OCI-LY3 (cell line): ENCODE results near the gene TXNL4B.

Source experiments
- CTCF ChIP-seq: fragments of 200-600, 300-600 bp; sonication (generic); IDR thresholded peaks from 2 replicates; pipeline ENCODE4 v1.5.1; 2014; ENCODE audit warnings: antibody characterized with exemption, low read length, low read depth
- EZH2phosphoT487 ChIP-seq: fragments of 200-600 bp; shearing (Covaris generic); IDR thresholded peaks from 2 replicates; pipeline ENCODE4 v1.6.1; 2018; ENCODE audit warnings: antibody characterized with exemption, mixed run types, low read depth

DNA sequence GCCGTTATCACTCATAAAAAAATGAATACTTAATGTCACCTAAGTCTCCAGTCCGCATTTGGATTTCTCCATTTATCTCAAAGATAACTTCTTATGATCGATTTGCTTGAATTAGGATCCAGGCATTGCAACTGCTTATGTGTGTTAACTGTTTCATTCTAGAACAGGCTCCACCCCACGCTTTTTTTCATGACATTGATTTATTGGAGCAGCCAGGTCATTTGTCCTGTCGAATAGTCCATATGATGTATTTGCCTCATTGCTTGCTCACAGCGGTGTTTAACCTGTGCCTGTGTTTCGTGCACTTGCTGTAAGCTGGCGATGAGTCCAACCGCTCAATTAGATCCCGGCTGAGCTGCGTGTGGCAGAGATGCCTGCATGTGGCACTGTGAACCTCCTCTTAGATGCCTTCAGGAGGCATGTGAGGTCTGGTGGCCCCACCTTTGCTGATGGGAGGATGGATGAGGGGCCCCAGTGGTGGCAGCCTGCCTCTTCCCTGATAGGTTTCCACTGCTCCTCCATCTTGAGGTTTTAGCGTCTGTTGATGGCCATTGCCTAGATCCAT is 16.6 kb upstream of the TXNL4B start:
- no peak for TF ChIP-seq CTCF
- TF ChIP-seq EZH2phosphoT487, result no peak
